HepG2 (cell line): ENCODE results near the gene SLCO4A1. TPM values are rescaled to one million over a fixed set of nuclear protein-coding genes. Genes with fewer than 3 reads are reported as not detected.

Experiments used
- ATAC-seq: fragments of 200-7000 bp; cut with Tn5 transposase; 3 replicates; pipeline ENCODE4 v1.9.1; 2020; ENCODE audit warnings: mild to moderate bottlenecking, moderate library complexity
- BruUV-seq: library from RNA; stranded (reverse); fragments of 400-500 nt; replicated peaks from 2 replicates; lab custom pipeline; 2021; lab: Mats Ljungman, UMichigan
- CTCF ChIA-PET: fragments of 300-600 bp; formaldehyde crosslinking; extraction: SDS; loops from one replicate; lab custom pipeline; 2021; ENCODE audit warnings: low total read pairs, inconsistent platforms, low intra/inter-chr PET ratio; lab: Yijun Ruan, JAX
- POLR2A ChIA-PET: fragments of 350-600 bp; sonication (Branson Sonifier 250); formaldehyde crosslinking; loops from one replicate; lab custom pipeline; 2020; ENCODE audit warnings: antibody characterized with exemption, inconsistent platforms; lab: Yijun Ruan, JAX
- DNase-seq: peaks from one replicate; pipeline ENCODE4 v3.0.0-alpha.2; 2015; ENCODE audit warnings: low spot score
- FAIRE-seq: peaks from 3 replicates; lab custom pipeline; 2011; peaks lifted over from hg19 to GRCh38; lab: Jason Lieb, UNC
- H2AFZ ChIP-seq: one replicate; pipeline ENCODE4 v1.6.1; 2011; ENCODE audit warnings: low read length, inconsistent platforms
- H3K27ac ChIP-seq: fragments of 300-600 bp; 3 replicates; pipeline ENCODE4 v1.8.0; 2011; ENCODE audit warnings: mixed run types, mild to moderate bottlenecking, mixed read lengths, low read length, inconsistent platforms; ENCODE audit not compliant: insufficient read depth; ENCODE audit errors: extremely low read length
- H3K27me3 ChIP-seq, 2 experiments: fragments of 200-600 bp in 1 of 2; 2 replicates in 1 of 2; 3 replicates in 1 of 2; pipeline versions ENCODE4 v1.6.0 to v1.8.0; 2011; ENCODE audit warnings: low read length in 2 of 2, mild to moderate bottlenecking in 2 of 2, moderate library complexity in 2 of 2, inconsistent platforms in 1 of 2; ENCODE audit not compliant: insufficient read depth in 2 of 2, control insufficient read depth in 1 of 2
- H3K36me3 ChIP-seq, 2 experiments: fragments of 200-600 bp in 1 of 2; replicated peaks in 1 of 2; 2 replicates in 1 of 2; 3 replicates in 1 of 2; pipeline versions ENCODE4 v1.5.1 to v1.8.0; 2011; ENCODE audit warnings: low read length in 2 of 2, inconsistent platforms in 1 of 2; ENCODE audit not compliant: insufficient read depth in 2 of 2, control insufficient read depth in 1 of 2
- H3K4me1 ChIP-seq: 2 replicates; pipeline ENCODE4 v1.5.1; 2012; ENCODE audit warnings: low read length, inconsistent platforms; ENCODE audit not compliant: insufficient read depth
- H3K4me2 ChIP-seq: 2 replicates; pipeline ENCODE4 v1.6.0; 2011; ENCODE audit warnings: low read depth, low read length, inconsistent platforms
- H3K4me3 ChIP-seq, 3 experiments: fragments of 200-600 bp in 1 of 3; sonication (generic), shearing (Covaris generic) in 1 of 3; replicated peaks in 1 of 3; 2 replicates each; pipeline ENCODE4 v1.5.1; 2011 to 2016; ENCODE audit warnings: low read length in 3 of 3, inconsistent platforms in 2 of 3, low read depth in 2 of 3, mild to moderate bottlenecking in 2 of 3, control low read depth in 1 of 3, mixed read lengths in 1 of 3; ENCODE audit not compliant: insufficient read depth in 1 of 3
- H3K79me2 ChIP-seq: one replicate; pipeline ENCODE4 v1.6.1; 2011; ENCODE audit warnings: low read length, inconsistent platforms; ENCODE audit not compliant: insufficient read depth
- H3K9ac ChIP-seq: 2 replicates; pipeline ENCODE4 v1.6.0; 2011; ENCODE audit warnings: mild to moderate bottlenecking, low read depth, low read length, inconsistent platforms; ENCODE audit not compliant: insufficient read depth
- H3K9me3 ChIP-seq: 2 replicates; pipeline ENCODE4 v1.5.1; 2012; ENCODE audit warnings: mild to moderate bottlenecking, low read length
- H4K20me1 ChIP-seq: 2 replicates; pipeline ENCODE4 v1.6.0; 2011; ENCODE audit warnings: inconsistent platforms, mild to moderate bottlenecking, low read length, moderate library complexity; ENCODE audit not compliant: insufficient read depth
- CBX2 ChIP-seq, 2 experiments: fragments of 200-600 bp in 1 of 2; sonication (generic); formaldehyde crosslinking in 1 of 2; IDR thresholded peaks; 2 replicates each; pipeline versions ENCODE4 v1.7.0 to v1.8.1; 2018 to 2022; ENCODE audit warnings: low read depth in 2 of 2, low read length in 1 of 2, mild to moderate bottlenecking in 1 of 2, missing genetic modification reagents in 1 of 2
- MBNL3 ChIP-seq: fragments of 250-450 bp; sonication (Bioruptor Pico); conservative IDR thresholded peaks from 2 replicates; pipeline ENCODE4 v1.8.0; 2022; ENCODE audit warnings: mild to moderate bottlenecking, inconsistent platforms
- MTA1 ChIP-seq: sonication (generic); formaldehyde crosslinking; IDR thresholded peaks from 2 replicates; pipeline ENCODE4 v1.4.0; 2020; ENCODE audit warnings: missing genetic modification reagents, mild to moderate bottlenecking, borderline replicate concordance
- NR2F2 ChIP-seq: IDR thresholded peaks from 2 replicates; pipeline ENCODE4 v1.6.1; 2012; ENCODE audit warnings: low read depth, inconsistent platforms, borderline replicate concordance
- RFXAP ChIP-seq: sonication (generic); formaldehyde crosslinking; IDR thresholded peaks from 2 replicates; pipeline ENCODE4 v1.4.0; 2020; ENCODE audit warnings: missing genetic modification reagents, borderline replicate concordance
- SETDB1 ChIP-seq: sonication (generic); formaldehyde crosslinking; IDR thresholded peaks from 2 replicates; pipeline ENCODE4 v1.5.1; 2020; ENCODE audit warnings: missing genetic modification reagents, mild to moderate bottlenecking, borderline replicate concordance
- SNRNP70 ChIP-seq: fragments of 200-400 bp; formaldehyde crosslinking; IDR thresholded peaks from 2 replicates; pipeline ENCODE4 v1.6.1; 2017; ENCODE audit warnings: mild to moderate bottlenecking, low read depth, low read length, moderate library complexity
- TARDBP ChIP-seq: sonication (generic); formaldehyde crosslinking; IDR thresholded peaks from 2 replicates; pipeline ENCODE4 v1.8.0; 2022; ENCODE audit warnings: mild to moderate bottlenecking, missing genetic modification reagents
- ZBTB38 ChIP-seq: sonication (generic); formaldehyde crosslinking; IDR thresholded peaks from 2 replicates; pipeline ENCODE4 v1.5.1; 2020; ENCODE audit warnings: mild to moderate bottlenecking, missing genetic modification reagents
- ZMAT3 ChIP-seq: sonication (generic); formaldehyde crosslinking; conservative IDR thresholded peaks from 2 replicates; pipeline ENCODE4 v1.7.0; 2021; ENCODE audit warnings: missing genetic modification reagents
- ZMYM3 ChIP-seq: sonication (generic); formaldehyde crosslinking; IDR thresholded peaks from 2 replicates; pipeline ENCODE4 v1.5.1; 2020; ENCODE audit warnings: mild to moderate bottlenecking, missing genetic modification reagents
- ZNF557 ChIP-seq: sonication (generic); formaldehyde crosslinking; IDR thresholded peaks from 2 replicates; pipeline ENCODE4 v1.4.0; 2020; ENCODE audit warnings: missing genetic modification reagents
- ZNF773 ChIP-seq: sonication (generic); formaldehyde crosslinking; IDR thresholded peaks from 2 replicates; pipeline ENCODE4 v1.4.0; 2020; ENCODE audit warnings: missing genetic modification reagents, borderline replicate concordance
- ZNF781 ChIP-seq: sonication (generic); formaldehyde crosslinking; IDR thresholded peaks from 2 replicates; pipeline ENCODE4 v1.5.1; 2020; ENCODE audit warnings: borderline replicate concordance, mild to moderate bottlenecking, missing genetic modification reagents; ENCODE audit errors: not compliant biosample characterization
- ZSCAN21 ChIP-seq: sonication (generic); formaldehyde crosslinking; IDR thresholded peaks from 2 replicates; pipeline ENCODE4 v1.8.0; 2022; ENCODE audit warnings: mild to moderate bottlenecking, missing genetic modification reagents, moderate library complexity, borderline replicate concordance
- WGBS: methylation state at CpG from one replicate; pipeline ENCODE4 v1.1.6; 2017; ENCODE audit warnings: low lambda C conversion rate; 5-methylcytosine and 5-hydroxymethylcytosine counted together
- in situ Hi-C: cut with HindIII; loops from 2 replicates; pipeline ENCODE4 v1.10.0; 2017; ENCODE audit warnings: low pct_unique_long_range_greater_than_20kb; ENCODE audit not compliant: extremely low pct_ligation_motif_present
- intact Hi-C: fragments of 100-400 bp; cut with micrococcal nuclease; formaldehyde crosslinking; loops from one replicate; pipeline ENCODE4 v1.10.0; 2022; ENCODE audit not compliant: unreplicated experiment
- polyA plus RNA-seq, 8 experiments: library from polyadenylated mRNA; depleted of rRNA in 3 of 8; stranded (reverse) in 7 of 8; unstranded in 1 of 8; fragments of >200 nt; fragmentation: Illumina TruSeq in 4 of 8; extraction: Trizol in 4 of 8; gene quantifications; 2 replicates each; pipeline versions ENCODE4 v1.2.1 to v1.2.3, GENCODE V29; 2011 to 2016; ENCODE audit warnings: low read depth in 4 of 8, missing spikeins in 1 of 8, mixed read lengths in 1 of 8; ENCODE audit not compliant: insufficient read depth in 1 of 8
- total RNA-seq, 5 experiments: library from RNA; depleted of rRNA; stranded (reverse); fragments of >200 nt; fragmentation: Illumina TruSeq; extraction: Trizol; gene quantifications; 2 replicates each; pipeline ENCODE4 v1.2.3, GENCODE V29; 2016; ENCODE audit warnings: low read depth in 1 of 5
- TF ChIP-seq, protein P1 (sequence below): IDR thresholded peaks from 2 replicates; pipeline ENCODE4 v1.6.1; 2016; ENCODE audit warnings: mild to moderate bottlenecking, missing biosample characterization, missing genetic modification reagents
- TF ChIP-seq, protein P2 (sequence below): sonication (generic); formaldehyde crosslinking; IDR thresholded peaks from 2 replicates; pipeline ENCODE4 v1.5.1; 2020; ENCODE audit warnings: missing genetic modification reagents, mild to moderate bottlenecking, borderline replicate concordance

SLCO4A1 gene
- total and polyA plus RNA-seq, 2 of the 13 experiments (the other 11 are each of a cell fraction or from before 2014, with no cell fraction given): 55.5 to 112 TPM

DNA sequence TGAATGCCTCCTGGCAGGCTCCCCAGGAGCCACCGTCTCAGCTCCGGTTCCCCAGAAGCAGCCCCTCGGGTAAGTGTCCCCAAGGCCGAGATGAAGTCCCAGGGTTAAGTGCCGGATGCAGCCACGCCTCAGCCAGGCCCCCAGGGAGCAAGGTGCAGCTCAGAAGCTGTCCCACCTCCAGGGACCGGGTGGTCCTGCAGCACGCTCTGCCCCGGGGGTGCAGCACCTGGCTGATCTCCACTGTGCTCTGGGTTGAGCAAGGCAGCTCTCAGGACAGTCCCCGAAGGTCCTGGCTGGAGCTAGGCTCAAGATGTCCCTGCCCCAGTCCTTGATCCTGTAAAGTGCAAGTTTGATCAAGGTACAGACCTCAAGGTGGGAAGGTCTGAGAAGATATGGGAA, 51.2 kb downstream of the SLCO4A1 start:
- Histone ChIP-seq H3K27me3 (peaks cover 58 to 98% of the 10 kb centered on the region in 2 experiments), H3K9me3 (no peaks in the 10 kb centered on the region), H3K4me2 (no peak overlapping the region), H4K20me1 (peaks cover 7% of the 10 kb centered on the region; the same call in 1 of the 2 replicates), H3K79me2 (no peaks in the 10 kb centered on the region), H2AFZ (no peak overlapping the region), H3K36me3 (no peaks in the 10 kb centered on the region), H3K4me1 (no peaks in the 10 kb centered on the region; the same call in 1 of the 2 replicates), H3K27ac (no peak overlapping the region), H3K4me3 (no peak overlapping the region), H3K9ac (no peak overlapping the region)
- ChIA-PET CTCF (interaction anchor here (1.8 kb wide), 1 partner anchor 98 kb away, joined by 10 read pairs; no protein-coding TSS in a partner anchor), POLR2A (interaction anchor here (1.4 kb wide), 1 partner anchor 54 kb away, joined by 3 read pairs; no protein-coding TSS in a partner anchor)
- ATAC-seq: no peak
- in situ Hi-C loops (no loop called here), intact Hi-C loops (no loop called here)
- TF ChIP-seq MTA1 (CRISPR knock-in tag) (no peak), RFXAP (CRISPR knock-in tag) (no peak), ZSCAN21 (CRISPR knock-in tag) (no peak), SETDB1 (CRISPR knock-in tag) (no peak), CBX2 (IDR thresholded peaks at IDR 0.05; ENCODE audit: low read depth, low read length) (no peak), CBX2 (CRISPR knock-in tag; IDR thresholded peaks at IDR 0.05; ENCODE audit: low read depth) (no peak), ZNF781 (CRISPR knock-in tag) (no peak), ZNF557 (no peak), ZMYM3 (no peak), TARDBP (CRISPR knock-in tag) (no peak), ZMAT3 (CRISPR knock-in tag) (no peak), MBNL3 (CRISPR knock-in tag) (no peak), ZBTB38 (CRISPR knock-in tag) (no peak), NR2F2 (no peak), SNRNP70 (no peak), ZNF773 (CRISPR knock-in tag) (no peak)
- TF ChIP-seq, protein P1, sequence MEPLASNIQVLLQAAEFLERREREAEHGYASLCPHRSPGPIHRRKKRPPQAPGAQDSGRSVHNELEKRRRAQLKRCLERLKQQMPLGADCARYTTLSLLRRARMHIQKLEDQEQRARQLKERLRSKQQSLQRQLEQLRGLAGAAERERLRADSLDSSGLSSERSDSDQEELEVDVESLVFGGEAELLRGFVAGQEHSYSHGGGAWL: no peak
- TF ChIP-seq, protein P2, sequence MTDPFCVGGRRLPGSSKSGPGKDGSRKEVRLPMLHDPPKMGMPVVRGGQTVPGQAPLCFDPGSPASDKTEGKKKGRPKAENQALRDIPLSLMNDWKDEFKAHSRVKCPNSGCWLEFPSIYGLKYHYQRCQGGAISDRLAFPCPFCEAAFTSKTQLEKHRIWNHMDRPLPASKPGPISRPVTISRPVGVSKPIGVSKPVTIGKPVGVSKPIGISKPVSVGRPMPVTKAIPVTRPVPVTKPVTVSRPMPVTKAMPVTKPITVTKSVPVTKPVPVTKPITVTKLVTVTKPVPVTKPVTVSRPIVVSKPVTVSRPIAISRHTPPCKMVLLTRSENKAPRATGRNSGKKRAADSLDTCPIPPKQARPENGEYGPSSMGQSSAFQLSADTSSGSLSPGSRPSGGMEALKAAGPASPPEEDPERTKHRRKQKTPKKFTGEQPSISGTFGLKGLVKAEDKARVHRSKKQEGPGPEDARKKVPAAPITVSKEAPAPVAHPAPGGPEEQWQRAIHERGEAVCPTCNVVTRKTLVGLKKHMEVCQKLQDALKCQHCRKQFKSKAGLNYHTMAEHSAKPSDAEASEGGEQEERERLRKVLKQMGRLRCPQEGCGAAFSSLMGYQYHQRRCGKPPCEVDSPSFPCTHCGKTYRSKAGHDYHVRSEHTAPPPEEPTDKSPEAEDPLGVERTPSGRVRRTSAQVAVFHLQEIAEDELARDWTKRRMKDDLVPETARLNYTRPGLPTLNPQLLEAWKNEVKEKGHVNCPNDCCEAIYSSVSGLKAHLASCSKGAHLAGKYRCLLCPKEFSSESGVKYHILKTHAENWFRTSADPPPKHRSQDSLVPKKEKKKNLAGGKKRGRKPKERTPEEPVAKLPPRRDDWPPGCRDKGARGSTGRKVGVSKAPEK (CRISPR knock-in tag): no peak
- WGBS: 7% methylated on average over 10 of the region's 10 CpGs
- no peak for DNase-seq
- BruUV-seq: no TSS peak
- no peak for FAIRE-seq
